H1 (cell line): Measurements from ENCODE around the gene SUV39H2. TPM values are rescaled to one million over a fixed set of nuclear protein-coding genes. Genes with fewer than 3 reads are reported as not detected.

Experiments
- CTCF ChIA-PET: fragments of 300-600 bp; sonication (Branson Sonifier 250); formaldehyde crosslinking; loops from one replicate; lab custom pipeline; 2021; ENCODE audit not compliant: partially characterized antibody; lab: Charles Lee
- POLR2A ChIA-PET: fragments of 300-600 bp; sonication (Branson Sonifier 250); formaldehyde crosslinking; loops from one replicate; lab custom pipeline; 2021; ENCODE audit warnings: inconsistent platforms; ENCODE audit not compliant: partially characterized antibody; lab: Charles Lee
- DNase-seq, 2 experiments: peaks; one replicate each; pipeline versions ENCODE4 v3.0.0 to v3.0.0-alpha.2; 2010 to 2022; ENCODE audit warnings: low spot score in 2 of 2, low read depth in 1 of 2, mixed read lengths in 1 of 2
- FAIRE-seq: peaks from 2 replicates; lab custom pipeline; 2011; peaks lifted over from hg19 to GRCh38; lab: Jason Lieb, UNC
- H2AFZ ChIP-seq: 2 replicates; pipeline ENCODE4 v1.8.1; 2012; ENCODE audit warnings: low read length, inconsistent platforms
- H2AK5ac ChIP-seq: 2 replicates; pipeline ENCODE4 v1.6.1; 2013; ENCODE audit warnings: low read depth, low read length
- H2BK120ac ChIP-seq: replicated peaks from 2 replicates; pipeline ENCODE3; 2013; ENCODE audit warnings: low read depth, low read length, inconsistent platforms
- H2BK12ac ChIP-seq: 2 replicates; pipeline ENCODE4 v1.6.1; 2013; ENCODE audit warnings: low read depth, low read length
- H2BK15ac ChIP-seq: 2 replicates; pipeline ENCODE4 v1.6.1; 2013; ENCODE audit warnings: low read length
- H2BK20ac ChIP-seq: 2 replicates; pipeline ENCODE4 v1.6.1; 2013; ENCODE audit warnings: low read length
- H2BK5ac ChIP-seq: 2 replicates; pipeline ENCODE4 v1.6.1; 2013; ENCODE audit warnings: low read depth, low read length
- H3K14ac ChIP-seq: 2 replicates; pipeline ENCODE4 v1.6.1; 2013; ENCODE audit warnings: inconsistent platforms; ENCODE audit not compliant: insufficient read length
- H3K18ac ChIP-seq: 2 replicates; pipeline ENCODE4 v1.6.1; 2013; ENCODE audit warnings: low read length; ENCODE audit errors: extremely low read depth
- H3K23ac ChIP-seq: 2 replicates; pipeline ENCODE4 v1.6.1; 2013; ENCODE audit warnings: inconsistent platforms; ENCODE audit not compliant: insufficient read length
- H3K23me2 ChIP-seq: 2 replicates; pipeline ENCODE4 v1.6.1; 2013; ENCODE audit warnings: low read depth, low read length
- H3K27ac ChIP-seq: 2 replicates; pipeline ENCODE4 v1.6.1; 2011; ENCODE audit warnings: low read depth, low read length, inconsistent platforms
- H3K27me3 ChIP-seq, 4 experiments: replicated peaks in 1 of 4; 1 replicate in 1 of 4; 2 replicates in 3 of 4; pipeline versions ENCODE4 v1.6.1 to v1.8.1; 2011 to 2013; ENCODE audit warnings: low read length in 3 of 4, mild to moderate bottlenecking in 3 of 4, inconsistent platforms in 2 of 4, mixed read lengths in 2 of 4, moderate library complexity in 1 of 4; ENCODE audit not compliant: control insufficient read depth in 3 of 4, insufficient read depth in 3 of 4; ENCODE audit errors: extremely low read depth in 1 of 4
- H3K36me3 ChIP-seq, 4 experiments: 2 replicates each; pipeline versions ENCODE4 v1.6.1 to v1.8.1; 2011 to 2013; ENCODE audit warnings: mild to moderate bottlenecking in 4 of 4, low read length in 3 of 4, moderate library complexity in 2 of 4, control low read depth in 1 of 4, inconsistent platforms in 1 of 4; ENCODE audit not compliant: insufficient read depth in 4 of 4, control insufficient read depth in 2 of 4
- H3K4ac ChIP-seq: replicated peaks from 2 replicates; pipeline ENCODE3; 2013; ENCODE audit warnings: low read length, low read depth, mixed read lengths, inconsistent platforms; ENCODE audit not compliant: insufficient read length
- H3K4me1 ChIP-seq, 4 experiments: replicated peaks in 1 of 4; 1 replicate in 1 of 4; 2 replicates in 3 of 4; pipeline versions ENCODE4 v1.6.1 to v1.8.1; 2011 to 2013; ENCODE audit warnings: low read length in 3 of 4, inconsistent platforms in 2 of 4, mixed read lengths in 1 of 4; ENCODE audit not compliant: insufficient read depth in 4 of 4, control insufficient read depth in 3 of 4
- H3K4me2 ChIP-seq, 2 experiments: 2 replicates each; pipeline versions ENCODE4 v1.6.1 to v1.8.1; 2011 to 2013; ENCODE audit warnings: low read depth in 2 of 2, low read length in 2 of 2, control low read depth in 1 of 2, inconsistent platforms in 1 of 2, mild to moderate bottlenecking in 1 of 2; ENCODE audit not compliant: insufficient read depth in 1 of 2
- H3K4me3 ChIP-seq, 4 experiments: fragments of 200-600, 300-600 bp in 1 of 4; sonication (generic), shearing (Covaris generic), sonication (Bioruptor Twin) in 1 of 4; 2 replicates each; pipeline versions ENCODE4 v1.5.1 to v1.8.1; 2011 to 2016; ENCODE audit warnings: low read length in 4 of 4, low read depth in 3 of 4, control low read depth in 2 of 4, inconsistent platforms in 2 of 4, mild to moderate bottlenecking in 2 of 4, mixed read lengths in 1 of 4, moderate library complexity in 1 of 4; ENCODE audit not compliant: insufficient read depth in 2 of 4; ENCODE audit errors: extremely low read depth in 1 of 4
- H3K56ac ChIP-seq: replicated peaks from 2 replicates; pipeline ENCODE3; 2013; ENCODE audit warnings: low read depth, mild to moderate bottlenecking, mixed read lengths, low read length, inconsistent platforms; ENCODE audit not compliant: insufficient read length
- H3K79me1 ChIP-seq: 2 replicates; pipeline ENCODE4 v1.6.1; 2013; ENCODE audit warnings: low read depth, low read length, control low read depth
- H3K79me2 ChIP-seq, 2 experiments: 2 replicates each; pipeline versions ENCODE4 v1.6.1 to v1.8.1; 2012 to 2013; ENCODE audit warnings: low read length in 2 of 2, mild to moderate bottlenecking in 2 of 2, inconsistent platforms in 1 of 2; ENCODE audit not compliant: insufficient read depth in 2 of 2, control insufficient read depth in 1 of 2
- H3K9ac ChIP-seq, 4 experiments: replicated peaks in 1 of 4; 1 replicate in 1 of 4; 2 replicates in 3 of 4; pipeline versions ENCODE4 v1.6.1 to v1.8.1; 2011 to 2013; ENCODE audit warnings: low read depth in 3 of 4, low read length in 3 of 4, control low read depth in 2 of 4, mild to moderate bottlenecking in 2 of 4, moderate library complexity in 2 of 4, inconsistent platforms in 1 of 4; ENCODE audit errors: extremely low read depth in 1 of 4
- H3K9me3 ChIP-seq, 2 experiments: 2 replicates each; pipeline versions ENCODE4 v1.6.1 to v1.8.1; 2012 to 2013; ENCODE audit warnings: mild to moderate bottlenecking in 2 of 2, moderate library complexity in 2 of 2, control low read depth in 1 of 2, inconsistent platforms in 1 of 2, low read depth in 1 of 2, low read length in 1 of 2, mixed read lengths in 1 of 2; ENCODE audit not compliant: insufficient read depth in 2 of 2
- H4K20me1 ChIP-seq, 2 experiments: replicated peaks in 1 of 2; 2 replicates each; pipeline versions ENCODE3 to v1.8.1; 2011 to 2013; ENCODE audit warnings: inconsistent platforms in 2 of 2, low read length in 2 of 2, mild to moderate bottlenecking in 1 of 2; ENCODE audit not compliant: insufficient read depth in 2 of 2, control insufficient read depth in 1 of 2
- H4K5ac ChIP-seq: 2 replicates; pipeline ENCODE4 v1.6.1; 2013; ENCODE audit warnings: low read length, low read depth, mixed read lengths, inconsistent platforms; ENCODE audit not compliant: insufficient read length
- H4K8ac ChIP-seq: 2 replicates; pipeline ENCODE4 v1.8.0; 2013; ENCODE audit warnings: mild to moderate bottlenecking, moderate library complexity, low read length, inconsistent platforms; ENCODE audit not compliant: insufficient read depth; ENCODE audit errors: extremely low read depth
- H4K91ac ChIP-seq: replicated peaks from 2 replicates; pipeline ENCODE3; 2013; ENCODE audit warnings: low read length, mixed read lengths, inconsistent platforms; ENCODE audit not compliant: insufficient read length
- KDM1A ChIP-seq: fragments of 200-600, 300-600 bp; sonication (generic); IDR thresholded peaks from 2 replicates; pipeline ENCODE4 v1.7.1; 2016; ENCODE audit warnings: mild to moderate bottlenecking, low read length, borderline replicate concordance
- USF2 ChIP-seq: IDR thresholded peaks from 2 replicates; pipeline ENCODE4 v1.6.1; 2011; ENCODE audit warnings: low read length, improper control_type of control experiment
- WGBS, 2 experiments: shearing (Covaris generic) in 1 of 2; methylation state at CpG; one replicate each; pipeline versions ENCODE4 v1.1.6 to v1.1.7; 2013 to 2015; ENCODE audit warnings: low lambda C conversion rate in 2 of 2, mixed read lengths in 2 of 2, inconsistent platforms in 1 of 2, low coverage in 1 of 2, missing lambda C conversion rate in 1 of 2; ENCODE audit not compliant: insufficient replicate concordance in 2 of 2, insufficient coverage in 1 of 2, insufficient read length in 1 of 2; ENCODE audit errors: extremely low coverage in 1 of 2, missing lambda C conversion rate in 1 of 2; 5-methylcytosine and 5-hydroxymethylcytosine counted together
- polyA plus RNA-seq, 7 experiments: library from polyadenylated mRNA; depleted of rRNA in 3 of 7; stranded (reverse) in 5 of 7; unstranded in 2 of 7; fragments of >200 nt in 5 of 7; fragments of 200-250 nt in 2 of 7; gene quantifications; 1 replicate in 5 of 7; 2 replicates in 1 of 7; 4 replicates in 1 of 7; pipeline versions ENCODE4 v1.2.1 to v1.2.3, GENCODE V29; 2011 to 2013; ENCODE audit warnings: missing spikeins in 2 of 7, mixed read lengths in 2 of 7
- total RNA-seq: library from RNA; stranded (reverse); fragmentation: NEBNext Ultra II Directional; extraction: Animal tissue kit (Norgen Biotek cat#: 25700); gene quantifications from 2 replicates; pipeline ENCODE4 v1.2.1, GENCODE V29; 2021

Gene SUV39H2
- total and polyA plus RNA-seq, 2 of the 8 experiments (the other 6 are each of a cell fraction or from before 2014, with no cell fraction given): 19.4 to 62.3 TPM

GRCh38 chr10:14839305-14839695, 39.4 kb upstream of the SUV39H2 start:
- no peak overlapping the region for H3K27ac ChIP-seq
- CTCF ChIA-PET: no interaction called here
- FAIRE-seq: no peak

More at GRCh38 chr10:14839305-14839695, 39.4 kb upstream of the SUV39H2 start:
- H4K91ac ChIP-seq: no peak overlapping the region
- no peak overlapping the region for H2BK20ac ChIP-seq
- H3K23me2 ChIP-seq: peaks cover 2% of the 10 kb centered on the region
- H2BK15ac ChIP-seq: no peak overlapping the region
- peaks cover 0 to 8% (median 3%) of the 10 kb centered on the region in 4 experiments; a peak in 3 of 7 replicates for H3K4me1 ChIP-seq
- no peak overlapping the region for H3K4ac ChIP-seq
- H4K5ac ChIP-seq: no peak overlapping the region
- H2AK5ac ChIP-seq: no peak overlapping the region
- no peak overlapping the region for H2AFZ ChIP-seq
- peaks cover 9 to 36% of the 10 kb centered on the region in 2 experiments for H3K79me2 ChIP-seq
- H3K27me3 ChIP-seq: no peaks in the 10 kb centered on the region
- H4K8ac ChIP-seq: no peak overlapping the region
- peak overlapping the region; percentile 87 to 93 (median 91) for H3K4me3 ChIP-seq
- peak overlapping the region; percentile 95; the same call in 1 of the 2 replicates for H2BK5ac ChIP-seq
- DNase-seq: no peak
- no peak overlapping the region for H3K56ac ChIP-seq
- H3K4me2 ChIP-seq: peak overlapping the region; percentile 79
- peak overlapping the region; percentile 90 to 98 (median 94); a peak in 6 of 7 replicates for H3K9ac ChIP-seq
- H2BK12ac ChIP-seq: no peak overlapping the region
- no peak overlapping the region for H3K23ac ChIP-seq
- H3K36me3 ChIP-seq: peaks cover 29 to 42% (median 34%) of the 10 kb centered on the region in 4 experiments
- H3K9me3 ChIP-seq: no peaks in the 10 kb centered on the region
- 0 out of 2 replicates have a peak, but pooled peaks have one; percentile 1 for TF ChIP-seq USF2
- no peak for TF ChIP-seq KDM1A
- peaks cover 3 to 9% of the 10 kb centered on the region in 2 experiments for H4K20me1 ChIP-seq
- no peak overlapping the region for H3K18ac ChIP-seq
- H2BK120ac ChIP-seq: no peak overlapping the region
- POLR2A ChIA-PET: interaction anchor here (0.5 to 3.7 kb wide), 10 partner anchors 9 to 208 kb away, joined by 3 to 32 read pairs (median 6); partner anchors contain the start of genes DCLRE1C and SUV39H2
- peaks cover 3% of the 10 kb centered on the region; the same call in 1 of the 2 replicates for H3K79me1 ChIP-seq
- 38 to 100% methylated on average over 2 to 12 of the region's 14 CpGs for WGBS, 2 experiments
- no peak overlapping the region for H3K14ac ChIP-seq
